Vagina (tissue), 2 donors: ENCODE data around the gene ANO6. TPM values are rescaled to one million over a fixed set of nuclear protein-coding genes. Genes with fewer than 3 reads are reported as not detected.
"Not testable (repeated sequence)": the region's sequence is repeated elsewhere in the genome, so short reads cannot be mapped to it uniquely, and the experiment has no call there.

Source experiments
- DNase-seq, 2 donors: peaks; one replicate each; pipeline ENCODE4 v3.0.0-alpha.2; 2017; ENCODE audit errors: extremely low spot score in 2 of 2
- H3K27ac ChIP-seq: fragments of 200-600 bp; sonication (generic); one replicate; pipeline ENCODE4 v1.5.1; 2019
- H3K27me3 ChIP-seq: fragments of 200-600 bp; sonication (generic); one replicate; pipeline ENCODE4 v1.5.1; 2019
- H3K36me3 ChIP-seq, 2 donors: fragments of 200-600 bp; sonication (generic); one replicate each; pipeline ENCODE4 v1.5.1; 2017 to 2019
- H3K4me1 ChIP-seq: fragments of 200-600 bp; sonication (generic); one replicate; pipeline ENCODE4 v1.5.1; 2019
- H3K4me3 ChIP-seq, 2 donors: fragments of 200-600 bp; sonication (generic); 1 replicate in 1 of 2; 2 replicates in 1 of 2; pipeline ENCODE4 v1.5.1; 2016 to 2019
- H3K9me3 ChIP-seq: fragments of 200-600 bp; sonication (generic); one replicate; pipeline ENCODE4 v1.5.1; 2019
- CTCF ChIP-seq, 3 experiments: fragments of 450-650 bp in 2 of 3; fragments of 200-600 bp in 1 of 3; sonication (generic) in 1 of 3; IDR thresholded peaks; one replicate each; pipeline ENCODE4 v1.5.1; 2017 to 2019; ENCODE audit warnings: antibody characterized with exemption in 3 of 3, mild to moderate bottlenecking in 2 of 3, moderate library complexity in 2 of 3
- POLR2A ChIP-seq, 2 donors: fragments of 450-650 bp; IDR thresholded peaks; one replicate each; pipeline ENCODE4 v1.6.1; 2017; ENCODE audit warnings: antibody characterized with exemption in 2 of 2, mild to moderate bottlenecking in 2 of 2, moderate library complexity in 2 of 2
- POLR2AphosphoS5 ChIP-seq, 2 donors: sonication (generic); formaldehyde crosslinking; IDR thresholded peaks; one replicate each; pipeline ENCODE4 v1.9.0; 2017; ENCODE audit warnings: antibody characterized with exemption in 2 of 2, mild to moderate bottlenecking in 2 of 2, low read depth in 1 of 2; ENCODE audit not compliant: insufficient read depth in 1 of 2
- intact Hi-C: fragments of 100-400 bp; cut with DNase I; formaldehyde crosslinking; loops from one replicate; pipeline ENCODE4 v1.15.1; 2023
- total RNA-seq: library from RNA; depleted of rRNA; stranded (reverse); fragments of >200 nt; gene quantifications from one replicate; pipeline ENCODE4 v1.2.3, GENCODE V29; 2016

The ANO6 gene
- total RNA-seq, 1 donor from 2014 or later, result 48.4 TPM

DNA sequence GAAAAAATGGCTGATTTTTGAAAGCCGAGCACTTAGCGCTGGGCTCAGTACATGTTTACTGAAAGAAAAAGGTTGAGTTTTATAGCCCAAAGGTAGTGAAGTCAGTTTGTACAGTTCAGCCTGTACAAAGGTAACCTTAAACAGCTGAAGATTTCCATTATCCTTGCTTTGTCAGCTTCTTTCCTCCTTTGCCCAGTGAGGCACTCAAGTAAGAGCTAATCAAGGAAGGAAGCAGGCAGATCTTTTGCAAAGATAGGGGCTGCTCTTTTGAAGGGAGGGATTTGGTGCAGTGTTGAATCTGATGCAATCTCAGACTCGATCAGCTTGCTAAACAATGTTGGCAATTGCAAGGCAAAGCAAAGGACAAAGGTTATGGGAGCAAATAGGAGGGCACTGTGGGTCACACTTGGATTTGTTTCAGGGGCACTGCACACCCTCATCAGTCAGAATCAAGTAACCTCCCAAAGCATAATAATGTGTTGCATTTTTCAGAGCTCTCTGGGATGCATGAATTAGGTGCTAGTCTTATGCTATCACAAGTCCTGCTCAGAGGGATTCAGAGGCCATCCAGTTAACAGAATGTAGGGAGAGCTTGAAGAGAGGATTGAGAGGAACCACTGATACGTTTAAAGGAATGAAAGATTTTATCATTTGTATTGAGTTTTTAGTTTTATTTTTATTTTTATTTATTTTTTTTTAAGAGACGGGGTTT, 44.4 kb downstream of the ANO6 start:
- Histone ChIP-seq H3K27ac (no peak overlapping the region), H3K27me3 (no peaks in the 10 kb centered on the region), H3K4me1 (peaks cover 31% of the 10 kb centered on the region), H3K4me3 (no peak overlapping the region), H3K9me3 (no peaks in the 10 kb centered on the region), H3K36me3 (no peaks in the 10 kb centered on the region)
- TF ChIP-seq CTCF (IDR thresholded peaks at IDR 0.05) (no peak), POLR2AphosphoS5 (IDR thresholded peaks at IDR 0.05; ENCODE audit: insufficient read depth in 1 of 2, low read depth in 1 of 2) (peak in 1 of 2 donors; percentile 34)
- no peak for DNase-seq
- intact Hi-C loops, result no loop called here

GRCh38 chr12:45260854-45261253, 45.0 kb downstream of the ANO6 start:
- TF ChIP-seq CTCF (IDR thresholded peaks at IDR 0.05) (no peak), POLR2A (IDR thresholded peaks at IDR 0.05) (no peak), POLR2AphosphoS5 (IDR thresholded peaks at IDR 0.05; ENCODE audit: insufficient read depth in 1 of 2, low read depth in 1 of 2) (no peak)
- Histone ChIP-seq H3K27me3 (no peaks in the 10 kb centered on the region), H3K4me1 (peaks cover 31% of the 10 kb centered on the region), H3K4me3 (no peak overlapping the region), H3K27ac (no peak overlapping the region), H3K36me3 (no peaks in the 10 kb centered on the region), H3K9me3 (no peaks in the 10 kb centered on the region)
- no peak for DNase-seq
- intact Hi-C loops, result no loop called here

GRCh38 chr12:45262185-45262584, 46.3 kb downstream of the ANO6 start:
- H3K27me3 ChIP-seq, H3K4me3 ChIP-seq, H3K36me3 ChIP-seq, DNase-seq, intact Hi-C loops, H3K9me3 ChIP-seq, H3K27ac ChIP-seq: not testable (repeated sequence)
- peaks cover 29% of the 10 kb centered on the region for H3K4me1 ChIP-seq

DNA sequence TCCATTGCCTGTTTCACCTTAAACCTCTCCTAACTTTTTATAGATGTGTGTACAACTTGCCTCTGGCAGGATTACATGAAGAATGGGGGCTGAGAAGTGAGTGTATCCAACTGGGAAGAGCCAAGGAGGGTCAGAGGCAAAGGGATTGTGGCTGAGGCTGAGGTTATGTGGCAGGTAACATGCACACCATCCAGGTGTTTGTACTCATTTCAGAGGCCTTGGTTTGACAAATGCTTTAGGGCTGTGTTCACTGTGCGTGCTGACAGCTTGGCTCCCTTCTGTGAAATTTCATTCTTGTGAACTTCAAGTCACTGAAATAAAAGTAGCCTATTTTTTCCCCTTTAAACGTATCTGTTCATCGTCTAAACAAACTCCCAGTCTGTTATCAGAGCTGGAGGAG, 47.7 kb downstream of the ANO6 start:
- TF ChIP-seq POLR2A (IDR thresholded peaks at IDR 0.05) (no peak), POLR2AphosphoS5 (IDR thresholded peaks at IDR 0.05; ENCODE audit: insufficient read depth in 1 of 2, low read depth in 1 of 2) (no peak), CTCF (IDR thresholded peaks at IDR 0.05) (no peak)
- no peaks in the 10 kb centered on the region for H3K9me3 ChIP-seq
- peaks cover 32% of the 10 kb centered on the region for H3K4me1 ChIP-seq
- intact Hi-C loops, result no loop called here
- H3K27me3 ChIP-seq, result no peaks in the 10 kb centered on the region
- no peak for DNase-seq
- H3K27ac ChIP-seq, result no peak overlapping the region
- H3K36me3 ChIP-seq, result no peaks in the 10 kb centered on the region
- no peak overlapping the region for H3K4me3 ChIP-seq

GRCh38 chr12:45268672-45269411, 52.9 kb downstream of the ANO6 start:
- intact Hi-C loops, result no loop called here
- Histone ChIP-seq H3K27me3 (no peaks in the 10 kb centered on the region), H3K9me3 (no peaks in the 10 kb centered on the region), H3K4me3 (no peak overlapping the region), H3K27ac (peak overlapping the region; percentile 34), H3K4me1 (peaks cover 32% of the 10 kb centered on the region), H3K36me3 (no peaks in the 10 kb centered on the region)
- DNase-seq, result no peak
- TF ChIP-seq POLR2A (IDR thresholded peaks at IDR 0.05), result no peak
- peak in 1 of 2 donors; percentile 72 for TF ChIP-seq POLR2AphosphoS5 (IDR thresholded peaks at IDR 0.05; ENCODE audit: insufficient read depth in 1 of 2, low read depth in 1 of 2)
- peak in 2 of 3 experiments; percentile 13 to 26 for TF ChIP-seq CTCF (IDR thresholded peaks at IDR 0.05)
